Liver (tissue), 9 donors: ENCODE measurements around the gene DST. TPM values are rescaled to one million over a fixed set of nuclear protein-coding genes. Genes with fewer than 3 reads are reported as not detected.

ENCODE experiments used
- DNase-seq: peaks from one replicate; pipeline ENCODE4 v3.0.0-alpha.2; 2017; ENCODE audit warnings: low spot score
- H3K27ac ChIP-seq, 2 donors: one replicate each; pipeline ENCODE4 v1.7.0; 2013; ENCODE audit warnings: inconsistent platforms in 2 of 2, low read length in 2 of 2, control low read depth in 1 of 2, low read depth in 1 of 2, mild to moderate bottlenecking in 1 of 2
- H3K27me3 ChIP-seq, 4 donors: one replicate each; pipeline versions ENCODE4 v1.6.1 to v1.7.0; 2013; ENCODE audit warnings: low read length in 3 of 4, inconsistent platforms in 1 of 4, mild to moderate bottlenecking in 1 of 4, moderate library complexity in 1 of 4; ENCODE audit not compliant: control insufficient read depth in 4 of 4, insufficient read depth in 4 of 4
- H3K36me3 ChIP-seq, 4 donors: one replicate each; pipeline versions ENCODE4 v1.6.1 to v1.7.0; 2013; ENCODE audit warnings: low read length in 3 of 4, mild to moderate bottlenecking in 3 of 4, low read depth in 1 of 4, moderate library complexity in 1 of 4; ENCODE audit not compliant: control insufficient read depth in 4 of 4, insufficient read depth in 3 of 4
- H3K4me1 ChIP-seq, 4 donors: one replicate each; pipeline versions ENCODE4 v1.6.1 to v1.7.0; 2013; ENCODE audit warnings: low read length in 3 of 4, mild to moderate bottlenecking in 3 of 4, moderate library complexity in 1 of 4; ENCODE audit not compliant: control insufficient read depth in 4 of 4, insufficient read depth in 4 of 4
- H3K4me3 ChIP-seq, 3 donors: one replicate each; pipeline versions ENCODE4 v1.6.1 to v1.7.0; 2013; ENCODE audit warnings: low read length in 3 of 3, control low read depth in 1 of 3, low read depth in 1 of 3, mild to moderate bottlenecking in 1 of 3
- H3K9ac ChIP-seq, 2 donors: one replicate each; pipeline ENCODE4 v1.7.0; 2013; ENCODE audit warnings: low read length in 2 of 2, mild to moderate bottlenecking in 2 of 2, moderate library complexity in 2 of 2, control low read depth in 1 of 2, low read depth in 1 of 2
- H3K9me3 ChIP-seq, 4 donors: one replicate each; pipeline versions ENCODE4 v1.6.1 to v1.7.0; 2013; ENCODE audit warnings: low read length in 3 of 4; ENCODE audit not compliant: control insufficient read depth in 4 of 4
- CTCF ChIP-seq: fragments of 150-350 bp; IDR thresholded peaks from 2 replicates; pipeline ENCODE4 v1.5.1; 2017; ENCODE audit warnings: improper control_type of control experiment, low read depth, low read length; ENCODE audit not compliant: missing input control
- EGR1 ChIP-seq, 2 donors: IDR thresholded peaks; 2 replicates each; pipeline ENCODE4 v1.6.1; 2016 to 2018; ENCODE audit warnings: antibody characterized with exemption in 2 of 2, low read depth in 2 of 2
- FOXA1 ChIP-seq: IDR thresholded peaks from 2 replicates; pipeline ENCODE4 v1.6.1; 2016; ENCODE audit warnings: antibody characterized with exemption
- FOXA2 ChIP-seq: IDR thresholded peaks from 2 replicates; pipeline ENCODE4 v1.6.1; 2016; ENCODE audit warnings: antibody characterized with exemption
- HNF4A ChIP-seq, 2 donors: conservative IDR thresholded peaks; 2 replicates each; pipeline ENCODE4 v1.6.1; 2016; ENCODE audit warnings: antibody characterized with exemption in 2 of 2, mild to moderate bottlenecking in 2 of 2
- HNF4G ChIP-seq: IDR thresholded peaks from 2 replicates; pipeline ENCODE4 v1.6.1; 2016; ENCODE audit warnings: antibody characterized with exemption
- JUND ChIP-seq, 2 donors: IDR thresholded peaks; 2 replicates each; pipeline ENCODE4 v1.6.1; 2016; ENCODE audit warnings: antibody characterized with exemption in 2 of 2
- MAX ChIP-seq: IDR thresholded peaks from 2 replicates; pipeline ENCODE4 v1.6.1; 2016; ENCODE audit warnings: antibody characterized with exemption
- NR2F2 ChIP-seq: IDR thresholded peaks from 2 replicates; pipeline ENCODE4 v1.6.1; 2016; ENCODE audit warnings: antibody characterized with exemption
- RAD21 ChIP-seq, 2 donors: IDR thresholded peaks; 2 replicates each; pipeline ENCODE4 v1.6.1; 2016; ENCODE audit warnings: antibody characterized with exemption in 2 of 2, mild to moderate bottlenecking in 2 of 2
- REST ChIP-seq: IDR thresholded peaks from 2 replicates; pipeline ENCODE4 v1.6.1; 2016; ENCODE audit warnings: antibody characterized with exemption, mild to moderate bottlenecking
- RXRA ChIP-seq, 2 donors: IDR thresholded peaks; 2 replicates each; pipeline ENCODE4 v1.6.1; 2017 to 2018; ENCODE audit warnings: antibody characterized with exemption in 2 of 2, mild to moderate bottlenecking in 1 of 2
- SP1 ChIP-seq: IDR thresholded peaks from 2 replicates; pipeline ENCODE4 v1.6.1; 2018; ENCODE audit warnings: antibody characterized with exemption, mild to moderate bottlenecking
- TAF1 ChIP-seq: conservative IDR thresholded peaks from 2 replicates; pipeline ENCODE4 v1.6.1; 2016; ENCODE audit warnings: antibody characterized with exemption, mild to moderate bottlenecking
- YY1 ChIP-seq: IDR thresholded peaks from 2 replicates; pipeline ENCODE4 v1.6.1; 2016; ENCODE audit warnings: antibody characterized with exemption, mild to moderate bottlenecking
- ZBTB33 ChIP-seq: IDR thresholded peaks from 2 replicates; pipeline ENCODE4 v1.6.1; 2016; ENCODE audit warnings: antibody characterized with exemption
- WGBS: extraction: QIAGEN DNeasy Blood & Tissue Kit; methylation state at CpG from one replicate; pipeline ENCODE4 v1.1.7; 2013; 5-methylcytosine and 5-hydroxymethylcytosine counted together
- polyA plus RNA-seq, 2 donors: library from polyadenylated mRNA; stranded (reverse) in 1 of 2; unstranded in 1 of 2; fragments of 200-250 nt in 1 of 2; fragments of >200 nt in 1 of 2; fragmentation: Nextera tagmentation in 1 of 2; extraction: Ambion mirVana in 1 of 2; gene quantifications; one replicate each; pipeline versions ENCODE4 v1.2.1 to v1.2.3, GENCODE V29; 2013 to 2015
- total RNA-seq, 2 donors: library from RNA; depleted of rRNA; stranded (reverse); fragments of >200 nt; gene quantifications; one replicate each; pipeline ENCODE4 v1.2.3, GENCODE V29; 2014
- TF ChIP-seq, protein P1 (sequence below): IDR thresholded peaks from 2 replicates; pipeline ENCODE4 v1.6.1; 2016; ENCODE audit warnings: antibody characterized with exemption
- donor health status: healthy.
- donor health status: healthy.
- donor health status: healthy.
- donor health status: healthy.
- donor health status: healthy.

Gene DST
- total and polyA plus RNA-seq, 4 donors, result 30.5 to 234 (median 86.7) TPM

- H3K36me3 ChIP-seq, result no peaks in the 10 kb centered on the region
- H3K27ac ChIP-seq, result peak overlapping the region in 1 of 2 donors; percentile 23
- no peaks in the 10 kb centered on the region for H3K27me3 ChIP-seq
- H3K9ac ChIP-seq, result no peak overlapping the region
- no peak overlapping the region for H3K4me3 ChIP-seq
- TF ChIP-seq RXRA (IDR thresholded peaks at IDR 0.05) (peak in 1 of 2 donors; percentile 60), JUND (IDR thresholded peaks at IDR 0.05) (peak in 1 of 2 donors; percentile 73), FOXA1 (no peak), NR2F2 (no peak), CTCF (no peak), MAX (peak; percentile 23), EGR1 (IDR thresholded peaks at IDR 0.05; ENCODE audit: low read depth in 2 of 2) (no peak), RAD21 (IDR thresholded peaks at IDR 0.05) (no peak), YY1 (no peak), REST (peak; percentile 17), HNF4G (no peak), HNF4A (conservative IDR thresholded peaks at IDR 0.05) (peak in 1 of 2 donors; percentile 41), SP1 (peak; percentile 12), FOXA2 (no peak), ZBTB33 (peak; percentile 15), TAF1 (no peak)
- TF ChIP-seq, protein P1, sequence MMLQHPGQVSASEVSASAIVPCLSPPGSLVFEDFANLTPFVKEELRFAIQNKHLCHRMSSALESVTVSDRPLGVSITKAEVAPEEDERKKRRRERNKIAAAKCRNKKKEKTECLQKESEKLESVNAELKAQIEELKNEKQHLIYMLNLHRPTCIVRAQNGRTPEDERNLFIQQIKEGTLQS, result peak; percentile 32
- H3K4me1 ChIP-seq, result peaks cover 6 to 52% (median 37%) of the 10 kb centered on the region in 4 donors
- 79% methylated on average over 5 of the region's 5 CpGs for WGBS
- DNase-seq, result no peak
- peaks cover 0 to 5% (median 1%) of the 10 kb centered on the region in 4 donors for H3K9me3 ChIP-seq
Measured at GRCh38 chr6:56437171-56437900, 205.4 kb downstream of the DST start.
